Measurements from ENCODE around the gene SPATA6L.

Gene SPATA6L

GRCh38 chr9:4669890-4670289 lies 3.6 kb upstream of the SPATA6L start:
- Histone ChIP-seq H2AFZ (ENCODE audit: low read depth, low read length, severe bottlenecking) (no peak overlapping the region), H3K27ac (ENCODE audit: low read depth, low read length) (no peak overlapping the region), H3F3A (ENCODE audit: insufficient read depth) (peaks cover under 1% of the 10 kb centered on the region; the same call in 1 of the 2 replicates), H3K9me3 (ENCODE audit: insufficient read depth, low read length) (no peaks in the 10 kb centered on the region), H3K79me2 (ENCODE audit: insufficient read depth, low read length) (no peaks in the 10 kb centered on the region), H3K27me3 (ENCODE audit: low read length) (no peaks in the 10 kb centered on the region), H3K36me3 (ENCODE audit: low read length) (no peaks in the 10 kb centered on the region), H3K9me2 (replicated peaks; ENCODE audit: insufficient read depth, low read length) (no peaks in the 10 kb centered on the region), H4K20me1 (ENCODE audit: low read depth, low read length) (no peaks in the 10 kb centered on the region), H3K9ac (ENCODE audit: low read length) (no peak overlapping the region), H3K4me3 (ENCODE audit: insufficient read depth, low read length, poor library complexity, severe bottlenecking) (no peak overlapping the region), H3K4me2 (ENCODE audit: low read depth, low read length, poor library complexity, severe bottlenecking) (no peak overlapping the region)
- TF ChIP-seq CTCF (IDR thresholded peaks at IDR 0.05; ENCODE audit: insufficient read depth, low read length, poor library complexity, severe bottlenecking) (no peak), EZH2phosphoT487 (conservative IDR thresholded peaks at IDR 0.05; ENCODE audit: low read length) (no peak)

- Histone ChIP-seq H3K36me3 (ENCODE audit: low read length) (no peaks in the 10 kb centered on the region), H2AFZ (ENCODE audit: low read depth, low read length, severe bottlenecking) (no peak overlapping the region), H3K27me3 (ENCODE audit: low read length) (no peaks in the 10 kb centered on the region), H3K9ac (ENCODE audit: low read length) (no peak overlapping the region), H4K20me1 (ENCODE audit: low read depth, low read length) (no peaks in the 10 kb centered on the region), H3K27ac (ENCODE audit: low read depth, low read length) (no peak overlapping the region), H3K9me3 (ENCODE audit: insufficient read depth, low read length) (no peaks in the 10 kb centered on the region), H3K4me2 (ENCODE audit: low read depth, low read length, poor library complexity, severe bottlenecking) (no peak overlapping the region), H3K9me2 (replicated peaks; ENCODE audit: insufficient read depth, low read length) (no peaks in the 10 kb centered on the region), H3K79me2 (ENCODE audit: insufficient read depth, low read length) (no peaks in the 10 kb centered on the region), H3K4me3 (ENCODE audit: insufficient read depth, low read length, poor library complexity, severe bottlenecking) (no peak overlapping the region), H3F3A (ENCODE audit: insufficient read depth) (peaks cover 6% of the 10 kb centered on the region)
- TF ChIP-seq CTCF (IDR thresholded peaks at IDR 0.05; ENCODE audit: insufficient read depth, low read length, poor library complexity, severe bottlenecking) (no peak), EZH2phosphoT487 (conservative IDR thresholded peaks at IDR 0.05; ENCODE audit: low read length) (no peak)
These were observed 2.3 kb upstream of the SPATA6L start for GRCh38 chr9:4668604-4669003.

GRCh38 chr9:4667681-4668080 lies 1.4 kb upstream of the SPATA6L start:
- Histone ChIP-seq H3K27ac (ENCODE audit: low read depth, low read length) (no peak overlapping the region), H3K4me2 (ENCODE audit: low read depth, low read length, poor library complexity, severe bottlenecking) (no peak overlapping the region), H3K27me3 (ENCODE audit: low read length) (no peaks in the 10 kb centered on the region), H3K9me2 (replicated peaks; ENCODE audit: insufficient read depth, low read length) (no peaks in the 10 kb centered on the region), H3K4me3 (ENCODE audit: insufficient read depth, low read length, poor library complexity, severe bottlenecking) (no peak overlapping the region), H3K9ac (ENCODE audit: low read length) (no peak overlapping the region), H3K79me2 (ENCODE audit: insufficient read depth, low read length) (no peaks in the 10 kb centered on the region), H3F3A (ENCODE audit: insufficient read depth) (peaks cover 6% of the 10 kb centered on the region), H3K9me3 (ENCODE audit: insufficient read depth, low read length) (no peaks in the 10 kb centered on the region), H3K36me3 (ENCODE audit: low read length) (no peaks in the 10 kb centered on the region), H2AFZ (ENCODE audit: low read depth, low read length, severe bottlenecking) (no peak overlapping the region), H4K20me1 (ENCODE audit: low read depth, low read length) (no peaks in the 10 kb centered on the region)
- TF ChIP-seq EZH2phosphoT487 (conservative IDR thresholded peaks at IDR 0.05; ENCODE audit: low read length) (no peak), CTCF (IDR thresholded peaks at IDR 0.05; ENCODE audit: insufficient read depth, low read length, poor library complexity, severe bottlenecking) (no peak)

Measured in SU-DHL-6 (cell line).